Osteocyte (in vitro differentiated cells): Measurements from ENCODE around the gene SPATS2L. TPM values are rescaled to one million over a fixed set of nuclear protein-coding genes. Genes with fewer than 3 reads are reported as not detected.

Experiments used
- DNase-seq: peaks from one replicate; pipeline ENCODE4 v3.0.0; 2021; ENCODE audit warnings: mixed read lengths; ENCODE audit not compliant: unreplicated experiment; ENCODE audit errors: extremely low spot score
- H3K27ac Mint-ChIP-seq: one replicate; pipeline ENCODE4 v1.8.0; 2021; ENCODE audit warnings: mild to moderate bottlenecking, mixed read lengths; ENCODE audit not compliant: unreplicated experiment
- H3K27me3 Mint-ChIP-seq: one replicate; pipeline ENCODE4 v1.8.0; 2021; ENCODE audit warnings: mixed read lengths; ENCODE audit not compliant: unreplicated experiment
- H3K36me3 Mint-ChIP-seq: one replicate; pipeline ENCODE4 v1.8.0; 2021; ENCODE audit warnings: mixed read lengths; ENCODE audit not compliant: unreplicated experiment
- H3K4me1 Mint-ChIP-seq: one replicate; pipeline ENCODE4 v1.8.0; 2021; ENCODE audit warnings: mixed read lengths; ENCODE audit not compliant: unreplicated experiment
- H3K4me3 Mint-ChIP-seq: one replicate; pipeline ENCODE4 v1.8.0; 2021; ENCODE audit warnings: mild to moderate bottlenecking, moderate library complexity, mixed read lengths; ENCODE audit not compliant: unreplicated experiment
- H3K9me3 Mint-ChIP-seq: one replicate; pipeline ENCODE4 v1.8.0; 2021; ENCODE audit warnings: mixed read lengths; ENCODE audit not compliant: unreplicated experiment
- total RNA-seq: library from RNA; stranded (reverse); gene quantifications from 2 replicates; pipeline ENCODE4 v1.2.1, GENCODE V29; 2021
- TF ChIP-seq, protein P1 (sequence below): fragments of 200-600 bp; sonication (generic); IDR thresholded peaks from 2 replicates; pipeline ENCODE4 v1.5.0; 2021; ENCODE audit warnings: antibody characterized with exemption, mild to moderate bottlenecking, moderate library complexity

SPATS2L gene
- total RNA-seq, 1 donor from 2014 or later = 152 TPM

DNA sequence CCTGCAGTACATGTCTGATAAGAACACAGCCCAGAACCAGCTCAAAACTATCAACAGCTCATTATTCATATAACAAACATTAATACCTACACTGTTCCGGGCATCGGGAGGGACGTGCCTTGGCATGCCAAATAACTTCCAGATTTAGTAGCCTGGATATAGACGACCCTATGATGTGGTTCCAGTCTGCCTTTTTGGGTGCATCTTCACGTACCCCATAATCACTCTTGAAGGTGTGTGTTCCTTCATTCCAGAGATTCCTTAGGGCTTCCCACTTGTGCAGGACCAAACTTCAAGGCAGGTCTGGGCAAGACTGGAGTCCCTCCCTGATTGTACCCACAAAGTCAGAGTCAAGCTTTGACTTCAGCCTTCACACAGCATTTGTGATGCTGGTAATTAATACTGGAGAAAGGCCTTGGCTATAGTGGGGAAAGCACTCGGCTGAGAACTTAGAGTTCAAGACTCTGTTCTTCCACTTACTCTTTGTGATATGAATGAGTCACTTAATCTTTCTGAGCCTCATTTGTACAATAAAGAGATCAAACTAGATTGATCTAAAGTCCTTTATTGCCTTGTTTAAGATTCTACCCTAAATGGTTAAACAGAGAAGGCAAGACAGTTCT is 27.7 kb upstream of the SPATS2L start:
- H3K27me3 Mint-ChIP-seq = no peaks in the 10 kb centered on the region
- no peak overlapping the region for H3K27ac Mint-ChIP-seq
- no peaks in the 10 kb centered on the region for H3K9me3 Mint-ChIP-seq
- peaks cover 13% of the 10 kb centered on the region for H3K4me1 Mint-ChIP-seq
- TF ChIP-seq, protein P1, sequence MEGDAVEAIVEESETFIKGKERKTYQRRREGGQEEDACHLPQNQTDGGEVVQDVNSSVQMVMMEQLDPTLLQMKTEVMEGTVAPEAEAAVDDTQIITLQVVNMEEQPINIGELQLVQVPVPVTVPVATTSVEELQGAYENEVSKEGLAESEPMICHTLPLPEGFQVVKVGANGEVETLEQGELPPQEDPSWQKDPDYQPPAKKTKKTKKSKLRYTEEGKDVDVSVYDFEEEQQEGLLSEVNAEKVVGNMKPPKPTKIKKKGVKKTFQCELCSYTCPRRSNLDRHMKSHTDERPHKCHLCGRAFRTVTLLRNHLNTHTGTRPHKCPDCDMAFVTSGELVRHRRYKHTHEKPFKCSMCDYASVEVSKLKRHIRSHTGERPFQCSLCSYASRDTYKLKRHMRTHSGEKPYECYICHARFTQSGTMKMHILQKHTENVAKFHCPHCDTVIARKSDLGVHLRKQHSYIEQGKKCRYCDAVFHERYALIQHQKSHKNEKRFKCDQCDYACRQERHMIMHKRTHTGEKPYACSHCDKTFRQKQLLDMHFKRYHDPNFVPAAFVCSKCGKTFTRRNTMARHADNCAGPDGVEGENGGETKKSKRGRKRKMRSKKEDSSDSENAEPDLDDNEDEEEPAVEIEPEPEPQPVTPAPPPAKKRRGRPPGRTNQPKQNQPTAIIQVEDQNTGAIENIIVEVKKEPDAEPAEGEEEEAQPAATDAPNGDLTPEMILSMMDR = no peak
- H3K36me3 Mint-ChIP-seq = no peaks in the 10 kb centered on the region
- DNase-seq = no peak
- H3K4me3 Mint-ChIP-seq = no peak overlapping the region

DNA sequence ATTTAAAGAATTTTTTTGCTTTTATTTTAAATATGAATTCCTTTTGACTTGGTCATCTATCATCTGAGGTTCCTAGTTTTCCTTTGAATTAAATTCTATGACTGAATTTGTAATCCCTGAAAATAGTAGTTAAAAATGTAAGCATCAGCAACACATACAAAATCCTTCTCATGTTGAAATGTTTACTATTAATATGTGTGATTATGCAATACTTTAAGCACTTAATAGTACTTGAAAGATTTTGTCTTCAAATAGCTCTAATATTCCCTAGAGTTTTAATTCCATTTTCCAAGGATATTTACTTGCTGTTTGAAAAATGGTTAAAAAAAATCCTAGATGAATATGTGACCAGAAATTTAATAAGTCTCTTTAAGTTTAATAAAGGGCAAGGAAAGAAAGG is 26.6 kb upstream of the SPATS2L start:
- no peak for DNase-seq

DNA sequence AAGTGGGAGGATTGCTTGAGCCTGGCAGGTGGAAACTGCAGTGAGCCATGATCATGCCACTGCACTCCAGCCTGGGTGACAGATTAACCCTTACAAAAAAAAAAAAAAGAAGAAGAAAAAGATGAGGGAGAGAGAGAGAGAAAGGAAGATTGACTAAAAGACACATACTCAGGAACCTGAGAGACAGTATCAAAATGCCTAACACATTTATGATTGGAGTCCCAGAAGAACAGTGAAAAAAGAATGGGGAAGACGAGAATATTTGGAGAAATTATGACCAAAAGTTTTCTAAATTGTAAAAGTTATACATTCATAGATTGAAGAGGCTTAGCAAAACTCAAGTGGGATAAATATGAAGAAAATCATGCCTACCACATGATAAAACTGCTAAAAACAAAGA is 19.9 kb upstream of the SPATS2L start:
- peaks cover 11% of the 10 kb centered on the region for H3K4me1 Mint-ChIP-seq
- no peaks in the 10 kb centered on the region for H3K9me3 Mint-ChIP-seq
- no peak overlapping the region for H3K27ac Mint-ChIP-seq
- TF ChIP-seq, protein P1 = no peak
- H3K27me3 Mint-ChIP-seq = no peaks in the 10 kb centered on the region
- H3K36me3 Mint-ChIP-seq = no peaks in the 10 kb centered on the region
- no peak for DNase-seq
- H3K4me3 Mint-ChIP-seq = no peak overlapping the region

More for the DNA sequence above, 26.6 kb upstream of the SPATS2L start:
- H3K27ac Mint-ChIP-seq = no peak overlapping the region
- no peaks in the 10 kb centered on the region for H3K9me3 Mint-ChIP-seq
- TF ChIP-seq, protein P1 = no peak
- H3K4me1 Mint-ChIP-seq = peaks cover 5% of the 10 kb centered on the region
- no peak overlapping the region for H3K4me3 Mint-ChIP-seq
- no peaks in the 10 kb centered on the region for H3K36me3 Mint-ChIP-seq
- no peaks in the 10 kb centered on the region for H3K27me3 Mint-ChIP-seq

DNA sequence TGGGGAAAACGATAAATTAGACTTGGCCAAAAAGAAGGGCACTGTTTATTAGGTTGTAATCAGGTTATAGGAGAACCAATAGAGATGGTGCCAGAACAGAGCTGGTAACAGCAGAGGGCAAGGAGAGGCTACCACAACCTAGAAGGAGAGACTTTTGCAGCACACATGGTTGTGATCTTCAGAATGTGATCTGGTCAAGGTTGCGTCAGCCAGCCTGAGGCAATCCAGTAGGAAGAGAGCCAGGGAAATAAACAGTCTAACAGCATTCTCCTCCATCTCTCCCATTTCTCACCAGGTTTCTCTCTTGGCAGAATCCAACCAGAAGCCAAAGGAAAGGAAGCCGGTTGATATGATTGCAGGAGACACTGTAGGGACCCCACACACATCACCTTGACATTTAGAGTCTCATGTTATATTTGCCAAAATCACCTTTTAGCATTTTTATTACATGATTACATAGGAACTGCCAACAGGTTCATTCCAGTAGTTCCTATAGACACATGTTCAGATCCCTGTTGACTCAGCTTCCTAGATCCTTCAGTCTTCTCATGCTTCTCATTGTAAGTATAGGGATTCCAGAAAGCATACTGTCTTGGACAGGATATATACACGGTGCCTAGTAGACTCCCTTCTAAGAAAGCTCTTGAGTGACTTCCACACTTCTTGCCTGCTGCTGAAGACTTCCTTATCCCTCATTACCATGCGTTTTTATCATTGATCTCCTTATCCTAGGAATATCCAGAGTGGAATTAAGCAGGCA is 17.6 kb upstream of the SPATS2L start:
- Mint-ChIP-seq H3K36me3 (no peaks in the 10 kb centered on the region), H3K4me3 (no peak overlapping the region), H3K4me1 (peaks cover 11% of the 10 kb centered on the region), H3K27ac (no peak overlapping the region), H3K27me3 (no peaks in the 10 kb centered on the region), H3K9me3 (no peaks in the 10 kb centered on the region)
- TF ChIP-seq, protein P1 = no peak
- no peak for DNase-seq

DNA sequence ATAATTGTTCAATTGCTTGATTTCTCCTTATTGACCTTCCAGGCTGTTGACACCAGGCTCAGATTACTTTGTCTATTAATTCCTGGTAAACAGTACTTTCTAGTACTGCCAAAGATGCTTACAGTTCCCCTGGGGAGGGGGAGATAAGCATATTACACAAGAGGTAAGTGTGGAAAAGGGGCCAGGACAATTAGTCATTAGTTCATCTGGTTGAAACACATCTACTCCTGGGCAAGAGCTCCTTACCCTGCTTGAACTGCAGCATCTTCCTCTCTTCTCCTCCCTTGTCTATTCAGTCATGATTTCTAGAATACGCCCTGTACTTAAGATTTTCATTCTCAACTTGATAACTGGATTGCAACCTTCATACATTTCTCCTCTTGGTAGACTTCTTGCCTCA is 10.4 kb upstream of the SPATS2L start:
- peaks cover 25% of the 10 kb centered on the region for H3K4me1 Mint-ChIP-seq
- H3K27ac Mint-ChIP-seq = no peak overlapping the region
- no peaks in the 10 kb centered on the region for H3K9me3 Mint-ChIP-seq
- H3K4me3 Mint-ChIP-seq = no peak overlapping the region
- DNase-seq = no peak
- H3K27me3 Mint-ChIP-seq = no peaks in the 10 kb centered on the region
- H3K36me3 Mint-ChIP-seq = no peaks in the 10 kb centered on the region
- TF ChIP-seq, protein P1 = no peak
